Activated CD8-positive, alpha-beta memory T cell treated with anti-CD3 and anti-CD28 coated beads, Interleukin-2, amount 50 U/mL, for 1 hour (primary cell): ENCODE measurements around the gene AKT3.
"Not testable (repeated sequence)": the region's sequence is repeated elsewhere in the genome, so short reads cannot be mapped to it uniquely, and the experiment has no call there.

Experiments used
- DNase-seq: peaks from one replicate; pipeline ENCODE4 v3.0.0-alpha.2; 2020; ENCODE audit errors: extremely low read depth

AKT3 gene

GRCh38 chr1:243850202-243850451 lies at the start of gene AKT3:
Gene AKT3, minus strand, starts transcription at chr1:243850243. Its CDS starts 7,073 bp downstream, at chr1:243843170.
- no peak for DNase-seq

- no peak for DNase-seq
These were observed 48.2 kb upstream of the AKT3 start for GRCh38 chr1:243898278-243898677.

GRCh38 chr1:243896313-243896712 lies 46.3 kb upstream of the AKT3 start:
- no peak for DNase-seq

- DNase-seq = no peak
These were observed 42.4 kb upstream of the AKT3 start for GRCh38 chr1:243892456-243892855.

- DNase-seq = no peak
These were observed 40.5 kb upstream of the AKT3 start for GRCh38 chr1:243890576-243890975.

- DNase-seq = no peak
These were observed 35.8 kb upstream of the AKT3 start for GRCh38 chr1:243885806-243886205.

GRCh38 chr1:243884603-243885002 lies 34.6 kb upstream of the AKT3 start:
- no peak for DNase-seq

- no peak for DNase-seq
These were observed 33.5 kb upstream of the AKT3 start for GRCh38 chr1:243883551-243883950.

- no peak for DNase-seq
These were observed 32.2 kb upstream of the AKT3 start for GRCh38 chr1:243882276-243882675.

- DNase-seq = not testable (repeated sequence)
These were observed 27.0 kb upstream of the AKT3 start for GRCh38 chr1:243877058-243877457.

GRCh38 chr1:243855616-243856318 lies 5.7 kb upstream of the AKT3 start:
- no peak for DNase-seq

GRCh38 chr1:243851765-243852164 lies 1.7 kb upstream of the AKT3 start:
- no peak for DNase-seq

GRCh38 chr1:243851257-243851756 lies 1.3 kb upstream of the AKT3 start:
- DNase-seq = no peak

- DNase-seq = peak; percentile 68
These were observed 611 bp upstream of the AKT3 start for GRCh38 chr1:243850452-243851256.

- peak; percentile 48 for DNase-seq
These were observed 432 bp downstream of the AKT3 start for GRCh38 chr1:243849421-243850201.

GRCh38 chr1:243848858-243849420 lies 1.1 kb downstream of the AKT3 start:
- no peak for DNase-seq

GRCh38 chr1:243848165-243848857 lies 1.7 kb downstream of the AKT3 start:
- no peak for DNase-seq

GRCh38 chr1:243846761-243847160 lies 3.3 kb downstream of the AKT3 start:
- no peak for DNase-seq

GRCh38 chr1:243845888-243846287 lies 4.2 kb downstream of the AKT3 start:
- no peak for DNase-seq

GRCh38 chr1:243844186-243844585 lies 5.9 kb downstream of the AKT3 start:
- no peak for DNase-seq

- no peak for DNase-seq
These were observed 7.0 kb downstream of the AKT3 start for GRCh38 chr1:243842978-243843511.
